Measurements from ENCODE around the gene WDR48.

The WDR48 gene

DNA sequence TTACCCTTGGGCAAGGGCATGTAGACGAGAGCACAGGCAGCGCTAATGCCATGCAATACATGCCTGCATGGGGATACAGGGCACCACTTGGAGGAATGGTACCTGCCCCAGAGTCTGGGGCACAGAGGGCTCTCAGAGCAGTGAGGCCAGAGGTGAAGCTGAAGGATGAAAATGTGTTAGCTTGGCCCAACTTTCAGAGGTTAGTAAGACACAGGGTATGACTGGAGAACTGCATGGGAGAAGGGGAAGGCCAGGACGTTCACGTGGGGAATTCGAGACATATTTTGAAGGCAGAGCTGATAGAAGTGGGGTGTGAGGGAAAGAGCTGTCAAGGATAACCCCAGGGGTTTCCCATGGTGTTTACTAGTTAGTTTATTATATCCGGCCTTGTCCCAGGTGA, 82.0 kb downstream of the WDR48 start:
- H3K4me3 ChIP-seq (ENCODE audit: low read depth, low read length, poor library complexity, severe bottlenecking) = no peak overlapping the region
- H3K9me3 ChIP-seq (ENCODE audit: low read length) = no peaks in the 10 kb centered on the region
- H3K79me2 ChIP-seq (ENCODE audit: insufficient read depth, low read length) = no peaks in the 10 kb centered on the region
- no peaks in the 10 kb centered on the region for H3K36me3 ChIP-seq (ENCODE audit: insufficient read depth, low read length)
- no peak for TF ChIP-seq CTCF (IDR thresholded peaks at IDR 0.05; ENCODE audit: low read length)
- TF ChIP-seq EZH2 (IDR thresholded peaks at IDR 0.05; ENCODE audit: borderline replicate concordance, low read length) = no peak
- no peak overlapping the region for H2AFZ ChIP-seq (ENCODE audit: low read length)
- no peak overlapping the region for H3K27ac ChIP-seq (ENCODE audit: low read depth, low read length, poor library complexity, severe bottlenecking)
- H3K27me3 ChIP-seq (ENCODE audit: insufficient read depth, low read length) = no peaks in the 10 kb centered on the region
- H3K9ac ChIP-seq (ENCODE audit: low read length) = no peak overlapping the region
- H3K4me2 ChIP-seq (ENCODE audit: low read length) = no peak overlapping the region
- H3F3A ChIP-seq (ENCODE audit: insufficient read depth, low read length) = no peaks in the 10 kb centered on the region
- no peaks in the 10 kb centered on the region for H3K4me1 ChIP-seq (ENCODE audit: insufficient read depth, low read length, severe bottlenecking)
- no peaks in the 10 kb centered on the region for H4K20me1 ChIP-seq (ENCODE audit: insufficient read depth, low read length)
- no peaks in the 10 kb centered on the region for H3K9me2 ChIP-seq (ENCODE audit: low read depth, low read length)

GRCh38 chr3:39134305-39134704, 82.5 kb downstream of the WDR48 start:
- Histone ChIP-seq H3K9me2 (ENCODE audit: low read depth, low read length) (no peaks in the 10 kb centered on the region), H3K4me3 (ENCODE audit: low read depth, low read length, poor library complexity, severe bottlenecking) (no peak overlapping the region), H3K9ac (ENCODE audit: low read length) (no peak overlapping the region), H4K20me1 (ENCODE audit: insufficient read depth, low read length) (no peaks in the 10 kb centered on the region), H3K4me2 (ENCODE audit: low read length) (no peak overlapping the region), H3K4me1 (ENCODE audit: insufficient read depth, low read length, severe bottlenecking) (no peaks in the 10 kb centered on the region), H3K36me3 (ENCODE audit: insufficient read depth, low read length) (no peaks in the 10 kb centered on the region), H3F3A (ENCODE audit: insufficient read depth, low read length) (no peaks in the 10 kb centered on the region), H3K9me3 (ENCODE audit: low read length) (no peaks in the 10 kb centered on the region), H3K27me3 (ENCODE audit: insufficient read depth, low read length) (no peaks in the 10 kb centered on the region), H2AFZ (ENCODE audit: low read length) (no peak overlapping the region), H3K79me2 (ENCODE audit: insufficient read depth, low read length) (no peaks in the 10 kb centered on the region), H3K27ac (ENCODE audit: low read depth, low read length, poor library complexity, severe bottlenecking) (no peak overlapping the region)
- TF ChIP-seq CTCF (IDR thresholded peaks at IDR 0.05; ENCODE audit: low read length) = no peak

GRCh38 chr3:39135170-39135805, 83.5 kb downstream of the WDR48 start:
- no peaks in the 10 kb centered on the region for H3F3A ChIP-seq (ENCODE audit: insufficient read depth, low read length)
- no peak overlapping the region for H3K9ac ChIP-seq (ENCODE audit: low read length)
- no peak overlapping the region for H3K4me2 ChIP-seq (ENCODE audit: low read length)
- H3K9me2 ChIP-seq (ENCODE audit: low read depth, low read length) = no peaks in the 10 kb centered on the region
- H3K4me3 ChIP-seq (ENCODE audit: low read depth, low read length, poor library complexity, severe bottlenecking) = no peak overlapping the region
- H3K27me3 ChIP-seq (ENCODE audit: insufficient read depth, low read length) = no peaks in the 10 kb centered on the region
- no peaks in the 10 kb centered on the region for H3K79me2 ChIP-seq (ENCODE audit: insufficient read depth, low read length)
- H2AFZ ChIP-seq (ENCODE audit: low read length) = no peak overlapping the region
- TF ChIP-seq CTCF (IDR thresholded peaks at IDR 0.05; ENCODE audit: low read length) = no peak
- no peak for TF ChIP-seq EZH2 (IDR thresholded peaks at IDR 0.05; ENCODE audit: borderline replicate concordance, low read length)
- no peaks in the 10 kb centered on the region for H3K4me1 ChIP-seq (ENCODE audit: insufficient read depth, low read length, severe bottlenecking)
- H3K36me3 ChIP-seq (ENCODE audit: insufficient read depth, low read length) = peaks cover 4% of the 10 kb centered on the region; the same call in 1 of the 2 replicates
- H4K20me1 ChIP-seq (ENCODE audit: insufficient read depth, low read length) = no peaks in the 10 kb centered on the region
- no peak overlapping the region for H3K27ac ChIP-seq (ENCODE audit: low read depth, low read length, poor library complexity, severe bottlenecking)
- no peaks in the 10 kb centered on the region for H3K9me3 ChIP-seq (ENCODE audit: low read length)

Data from OCI-LY1 (cell line).